Measurements from ENCODE around the gene SECISBP2L. TPM values are rescaled to one million over a fixed set of nuclear protein-coding genes. Genes with fewer than 3 reads are reported as not detected.

The SECISBP2L gene
- total RNA-seq, 1 experiment from 2014 or later, result 24.7 TPM

GRCh38 chr15:49079340-49080039 is 33.2 kb upstream of the SECISBP2L start:
- no peaks in the 10 kb centered on the region; a peak in 1 of 5 replicates for H3K9me3 Mint-ChIP-seq
- no peak overlapping the region for H3K27ac Mint-ChIP-seq
- no peak overlapping the region for H2AK5ac ChIP-seq (ENCODE audit: insufficient read length, low read length)
- no peak overlapping the region for H3K4me3 Mint-ChIP-seq
- no peaks in the 10 kb centered on the region for H3K27me3 ChIP-seq (ENCODE audit: insufficient read depth, low read length)
- no peak overlapping the region for H2BK120ac ChIP-seq (ENCODE audit: low read depth, low read length, poor library complexity, severe bottlenecking)
- no peak overlapping the region for H4K8ac ChIP-seq (replicated peaks; ENCODE audit: insufficient read length, low read depth, low read length)
- H3K14ac ChIP-seq (ENCODE audit: insufficient read depth, low read length), result no peak overlapping the region
- H3K4ac ChIP-seq (ENCODE audit: low read depth, low read length), result no peak overlapping the region
- peak; percentile 23; the same call in 2 of the 3 replicates for TF ChIP-seq CTCF (conservative IDR thresholded peaks at IDR 0.05)
- H3K27ac ChIP-seq (ENCODE audit: insufficient read length, low read depth, low read length), result no peak overlapping the region
- no peak overlapping the region for H2BK20ac ChIP-seq (ENCODE audit: low read depth, low read length, poor library complexity, severe bottlenecking)
- H4K20me1 ChIP-seq (ENCODE audit: control insufficient read depth, insufficient read depth, insufficient read length), result no peaks in the 10 kb centered on the region
- H4K91ac ChIP-seq (ENCODE audit: insufficient read length, low read depth, low read length), result no peak overlapping the region
- no peak overlapping the region for H2AFZ ChIP-seq (ENCODE audit: low read length)
- H3K56ac ChIP-seq (ENCODE audit: insufficient read length, low read depth, low read length), result no peak overlapping the region
- no peaks in the 10 kb centered on the region for H3K36me3 Mint-ChIP-seq (ENCODE audit: insufficient read depth in 1 of 3, low read depth in 3 of 3)
- peaks cover 5% of the 10 kb centered on the region; the same call in 1 of the 2 replicates for H3K27me3 Mint-ChIP-seq (ENCODE audit: low read depth)
- no peaks in the 10 kb centered on the region for H3K23me2 ChIP-seq (ENCODE audit: insufficient read length, low read depth, low read length, poor library complexity, severe bottlenecking)
- DNase-seq, result peak; percentile 43
- H3K4me2 ChIP-seq (ENCODE audit: insufficient read depth, insufficient read length, low read length), result no peak overlapping the region
- H3K4me1 ChIP-seq (ENCODE audit: insufficient read depth, low read length), result no peaks in the 10 kb centered on the region
- no peak overlapping the region for H3K23ac ChIP-seq (ENCODE audit: insufficient read length, low read depth, low read length)
- no peak overlapping the region for H2BK15ac ChIP-seq (ENCODE audit: low read depth, low read length)
- no peak overlapping the region for H4K5ac ChIP-seq (ENCODE audit: insufficient read length, low read depth, low read length)
- H3K9ac ChIP-seq (ENCODE audit: extremely low read depth, insufficient read length, low read length), result no peak overlapping the region
- no peak overlapping the region for H2BK12ac ChIP-seq (ENCODE audit: insufficient read length, low read depth, low read length)
- no peaks in the 10 kb centered on the region for H3K79me1 ChIP-seq (ENCODE audit: insufficient read depth, low read depth, low read length, poor library complexity, severe bottlenecking)
- H3K18ac ChIP-seq (ENCODE audit: insufficient read length, low read depth, low read length), result no peak overlapping the region
- no peak overlapping the region for H2BK5ac ChIP-seq (ENCODE audit: insufficient read length, low read length)
- no peaks in the 10 kb centered on the region for H3K9me3 ChIP-seq (ENCODE audit: control insufficient read depth, low read depth, low read length)
- no peaks in the 10 kb centered on the region for H3K79me2 ChIP-seq (ENCODE audit: insufficient read depth, low read length)
- WGBS (ENCODE audit: extremely low coverage, insufficient read length, low lambda C conversion rate), result no CpG with 5 or more reads among the region's 23 CpGs
- H3K4me1 Mint-ChIP-seq, result no peaks in the 10 kb centered on the region
- H3T11ph ChIP-seq (ENCODE audit: low read length), result no peak overlapping the region

Data from H9 (cell line).